ENCODE results near the gene TCF7L1. TPM values are rescaled to one million over a fixed set of nuclear protein-coding genes. Genes with fewer than 3 reads are reported as not detected.

Gene TCF7L1
- total RNA-seq, 1 experiment from 2014 or later = 30.4 TPM

- no peak for ATAC-seq
- CTCF ChIA-PET = interaction anchor here (0.6 kb wide), 1 partner anchor 59 kb away, joined by 3 read pairs; no protein-coding TSS in a partner anchor
- peaks cover 12% of the 10 kb centered on the region for H3K4me1 ChIP-seq (ENCODE audit: control insufficient read depth, insufficient read depth, low read length)
- BruUV-seq (replicated peaks) = no TSS peak
- no peak for TF ChIP-seq TCF7L2 (IDR thresholded peaks at IDR 0.05; ENCODE audit: low read depth, low read length)
- TF ChIP-seq CTCF (IDR thresholded peaks at IDR 0.05) = no peak
- no peak for TF ChIP-seq REST (IDR thresholded peaks at IDR 0.05; ENCODE audit: insufficient read depth in 1 of 2, low read depth in 2 of 2, low read length in 1 of 2)
- TF ChIP-seq POLR2AphosphoS5 (IDR thresholded peaks at IDR 0.05; ENCODE audit: low read depth, low read length) = no peak
- TF ChIP-seq SIN3A (IDR thresholded peaks at IDR 0.05; ENCODE audit: borderline replicate concordance, insufficient read depth, low read depth, low read length) = no peak
- H3K27ac ChIP-seq (ENCODE audit: low read length) = no peak overlapping the region
- H3K36me3 ChIP-seq (ENCODE audit: control insufficient read depth, insufficient read depth, low read length) = no peaks in the 10 kb centered on the region
- intact Hi-C loops (cut with micrococcal nuclease; ENCODE audit: unreplicated experiment) = no loop called here
- POLR2A ChIA-PET = no interaction called here
- in situ Hi-C loops (cut with HindIII; ENCODE audit: low pct_unique_long_range_greater_than_20kb, low sequenced_read_pairs) = no loop called here
- no peak for DNase-seq (ENCODE audit: low read depth, low spot score)
- H3K27me3 ChIP-seq (ENCODE audit: control insufficient read depth, insufficient read depth, low read length) = no peaks in the 10 kb centered on the region
- no peak overlapping the region for H3K4me3 ChIP-seq (ENCODE audit: low read depth in 2 of 2, low read length in 2 of 2)
- no peaks in the 10 kb centered on the region for H3K9me3 ChIP-seq (ENCODE audit: control insufficient read depth, insufficient read depth, low read depth, low read length)
Observed at GRCh38 chr2:85240055-85240454, 106.9 kb downstream of the TCF7L1 start.

GRCh38 chr2:85242321-85242720 is 109.1 kb downstream of the TCF7L1 start:
- no peaks in the 10 kb centered on the region for H3K36me3 ChIP-seq (ENCODE audit: control insufficient read depth, insufficient read depth, low read length)
- H3K4me1 ChIP-seq (ENCODE audit: control insufficient read depth, insufficient read depth, low read length) = peaks cover 29% of the 10 kb centered on the region
- H3K9me3 ChIP-seq (ENCODE audit: control insufficient read depth, insufficient read depth, low read depth, low read length) = no peaks in the 10 kb centered on the region
- peak overlapping the region; percentile 39; the same call in 1 of the 2 replicates for H3K27ac ChIP-seq (ENCODE audit: low read length)
- in situ Hi-C loops (cut with HindIII; ENCODE audit: low pct_unique_long_range_greater_than_20kb, low sequenced_read_pairs) = no loop called here
- no peak for TF ChIP-seq CTCF (IDR thresholded peaks at IDR 0.05)
- TF ChIP-seq POLR2AphosphoS5 (IDR thresholded peaks at IDR 0.05; ENCODE audit: low read depth, low read length) = no peak
- TF ChIP-seq TCF7L2 (IDR thresholded peaks at IDR 0.05; ENCODE audit: low read depth, low read length) = no peak
- no peak for TF ChIP-seq SIN3A (IDR thresholded peaks at IDR 0.05; ENCODE audit: borderline replicate concordance, insufficient read depth, low read depth, low read length)
- no peak for TF ChIP-seq REST (IDR thresholded peaks at IDR 0.05; ENCODE audit: insufficient read depth in 1 of 2, low read depth in 2 of 2, low read length in 1 of 2)
- ATAC-seq (peak; percentile 46), DNase-seq (ENCODE audit: low read depth, low spot score) (no peak)
- BruUV-seq (replicated peaks) = no TSS peak
- POLR2A ChIA-PET = no interaction called here
- intact Hi-C loops (cut with micrococcal nuclease; ENCODE audit: unreplicated experiment) = no loop called here
- CTCF ChIA-PET = no interaction called here
- H3K27me3 ChIP-seq (ENCODE audit: control insufficient read depth, insufficient read depth, low read length) = no peaks in the 10 kb centered on the region
- no peak overlapping the region for H3K4me3 ChIP-seq (ENCODE audit: low read depth in 2 of 2, low read length in 2 of 2)

All from Panc1 (cell line).